Measurements from ENCODE around the gene INPP4B. TPM values are rescaled to one million over a fixed set of nuclear protein-coding genes. Genes with fewer than 3 reads are reported as not detected.
"Not testable (repeated sequence)": the region's sequence is repeated elsewhere in the genome, so short reads cannot be mapped to it uniquely, and the experiment has no call there.

INPP4B gene
- total and polyA plus RNA-seq, 2 experiments from 2014 or later = 20.3 to 27.5 TPM

DNA sequence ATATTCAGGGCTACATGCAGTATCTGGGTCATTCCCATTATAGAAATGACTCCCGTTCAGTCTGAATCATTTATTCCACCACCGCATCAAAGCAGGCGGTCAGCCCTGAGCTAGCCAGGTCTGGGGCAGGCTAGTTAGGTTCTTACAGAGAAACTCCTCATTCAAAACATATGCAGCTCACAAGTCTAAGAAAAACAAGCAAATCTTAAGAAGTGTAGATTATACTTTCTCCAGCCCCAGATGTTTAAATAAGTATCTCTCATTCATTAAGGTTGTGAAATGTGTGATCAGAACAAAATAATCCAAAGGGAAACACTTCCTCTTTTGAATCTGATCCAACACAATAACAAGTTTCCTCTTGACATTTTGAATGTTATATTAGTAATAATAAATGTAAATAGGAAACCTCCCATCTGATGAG lies 441.9 kb downstream of the INPP4B start:
- no peaks in the 10 kb centered on the region for H4K20me1 ChIP-seq (ENCODE audit: insufficient read depth)
- 0 to 3% methylated on average over 3 of the region's 3 CpGs for WGBS, 2 experiments (ENCODE audit: low coverage in 1 of 2, low lambda C conversion rate in 2 of 2, missing lambda C conversion rate in 2 of 2)
- peaks cover 70% of the 10 kb centered on the region for H3F3A ChIP-seq (ENCODE audit: insufficient read depth)
- in situ Hi-C loops (cut with MboI) = no loop called here
- H3K9ac ChIP-seq = peak overlapping the region; percentile 89
- H3K36me3 ChIP-seq (ENCODE audit: low read depth) = no peaks in the 10 kb centered on the region
- H2AFZ ChIP-seq = peak overlapping the region; percentile 23; the same call in 1 of the 2 replicates
- no peaks in the 10 kb centered on the region for H3K9me2 ChIP-seq (ENCODE audit: insufficient read depth)
- peak overlapping the region; percentile 93 for H3K27ac ChIP-seq
- no peaks in the 10 kb centered on the region for H3K27me3 ChIP-seq (replicated peaks; ENCODE audit: insufficient read depth)
- TF ChIP-seq EZH2phosphoT487 (IDR thresholded peaks at IDR 0.05; ENCODE audit: insufficient read depth, low read depth) (no peak), EZH2 (IDR thresholded peaks at IDR 0.05; ENCODE audit: insufficient read depth, poor library complexity, severe bottlenecking) (no peak)
- no peaks in the 10 kb centered on the region for H3K9me3 ChIP-seq (ENCODE audit: low read depth)
- H3K4me1 ChIP-seq (ENCODE audit: insufficient read depth) = peaks cover 73% of the 10 kb centered on the region
- H3K4me3 ChIP-seq = peak overlapping the region; percentile 84
- H3K79me2 ChIP-seq (ENCODE audit: insufficient read depth) = peaks cover 41% of the 10 kb centered on the region
- DNase-seq = peak; percentile 95
- peak overlapping the region; percentile 93 for H3K4me2 ChIP-seq (ENCODE audit: unreplicated experiment)

DNA sequence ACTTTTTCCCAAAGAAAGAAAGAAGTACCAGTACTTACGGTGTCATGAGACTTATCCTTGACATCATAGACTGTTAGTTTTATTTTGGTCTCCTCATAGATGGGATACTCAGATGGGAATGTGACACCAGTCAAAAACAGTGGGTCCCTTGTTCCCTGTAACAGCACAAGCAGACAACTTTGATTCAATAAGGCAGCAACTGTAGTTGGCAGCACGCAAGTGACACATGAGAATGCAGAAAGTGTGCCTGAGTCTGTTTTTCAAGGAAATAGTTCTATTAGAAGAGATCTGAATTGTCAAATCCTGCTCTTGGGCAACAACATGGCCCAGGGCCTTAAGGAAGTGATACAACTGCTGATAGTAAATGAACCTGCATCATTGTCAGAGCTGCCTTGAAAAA lies 443.2 kb downstream of the INPP4B start:
- 66 to 76% methylated on average over 2 of the region's 2 CpGs for WGBS, 2 experiments (ENCODE audit: low coverage in 1 of 2, low lambda C conversion rate in 2 of 2, missing lambda C conversion rate in 2 of 2)
- peak; percentile 67 for DNase-seq
- 0 out of 2 replicates have a peak, but pooled peaks have one; percentile 1 for TF ChIP-seq EZH2phosphoT487 (IDR thresholded peaks at IDR 0.05; ENCODE audit: insufficient read depth, low read depth)
- TF ChIP-seq EZH2 (IDR thresholded peaks at IDR 0.05; ENCODE audit: insufficient read depth, poor library complexity, severe bottlenecking) = no peak
- in situ Hi-C loops (cut with MboI) = no loop called here
- peak overlapping the region; percentile 84 for H3K4me3 ChIP-seq
- H3K9me3 ChIP-seq (ENCODE audit: low read depth) = no peaks in the 10 kb centered on the region
- peaks cover 52% of the 10 kb centered on the region for H3K79me2 ChIP-seq (ENCODE audit: insufficient read depth)
- no peaks in the 10 kb centered on the region for H3K27me3 ChIP-seq (replicated peaks; ENCODE audit: insufficient read depth)
- no peaks in the 10 kb centered on the region for H4K20me1 ChIP-seq (ENCODE audit: insufficient read depth)
- H3K36me3 ChIP-seq (ENCODE audit: low read depth) = no peaks in the 10 kb centered on the region
- peak overlapping the region; percentile 93 for H3K27ac ChIP-seq
- peak overlapping the region; percentile 19; the same call in 1 of the 2 replicates for H2AFZ ChIP-seq
- peaks cover 60% of the 10 kb centered on the region for H3K4me1 ChIP-seq (ENCODE audit: insufficient read depth)
- no peaks in the 10 kb centered on the region for H3K9me2 ChIP-seq (ENCODE audit: insufficient read depth)
- peaks cover 57% of the 10 kb centered on the region for H3F3A ChIP-seq (ENCODE audit: insufficient read depth)
- peak overlapping the region; percentile 89 for H3K9ac ChIP-seq
- H3K4me2 ChIP-seq (ENCODE audit: unreplicated experiment) = peak overlapping the region; percentile 93

DNA sequence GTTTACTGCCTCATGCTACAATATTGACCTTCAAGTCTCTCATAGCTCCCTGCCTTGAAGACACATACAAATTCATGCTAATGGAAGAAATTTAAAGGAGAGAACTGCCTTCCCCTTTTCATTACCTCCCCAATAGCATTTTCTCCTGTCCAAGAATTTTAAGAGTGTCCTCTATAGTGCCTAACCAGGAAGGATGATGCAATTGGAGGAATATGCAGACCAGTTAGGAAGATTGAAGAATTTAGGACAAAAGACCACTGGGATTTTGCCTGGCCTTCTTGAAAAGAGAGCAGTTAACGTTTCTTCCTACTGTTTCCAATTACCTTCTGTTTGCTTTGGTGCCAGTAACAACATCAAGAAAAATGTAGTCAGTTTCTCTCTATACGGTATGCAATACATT lies 443.9 kb downstream of the INPP4B start:
- peaks cover 50% of the 10 kb centered on the region for H3F3A ChIP-seq (ENCODE audit: insufficient read depth)
- TF ChIP-seq EZH2phosphoT487 (IDR thresholded peaks at IDR 0.05; ENCODE audit: insufficient read depth, low read depth) (no peak), EZH2 (IDR thresholded peaks at IDR 0.05; ENCODE audit: insufficient read depth, poor library complexity, severe bottlenecking) (no peak)
- H3K4me1 ChIP-seq (ENCODE audit: insufficient read depth) = peaks cover 53% of the 10 kb centered on the region
- peak overlapping the region; percentile 19 for H2AFZ ChIP-seq
- in situ Hi-C loops (cut with MboI) = no loop called here
- no peaks in the 10 kb centered on the region for H3K9me2 ChIP-seq (ENCODE audit: insufficient read depth)
- H3K4me2 ChIP-seq (ENCODE audit: unreplicated experiment) = peak overlapping the region; percentile 93
- 0 out of 2 replicates have a peak, but pooled peaks cover 2% of the 10 kb centered on the region for H3K36me3 ChIP-seq (ENCODE audit: low read depth)
- WGBS, 2 experiments (ENCODE audit: low coverage in 1 of 2, low lambda C conversion rate in 2 of 2, missing lambda C conversion rate in 2 of 2) = 30 to 31% methylated on average over 2 of the region's 2 CpGs
- H3K9me3 ChIP-seq (ENCODE audit: low read depth) = no peaks in the 10 kb centered on the region
- peak overlapping the region; percentile 89 for H3K9ac ChIP-seq
- DNase-seq = peak; percentile 32
- peak overlapping the region; percentile 84 for H3K4me3 ChIP-seq
- peaks cover 59% of the 10 kb centered on the region for H3K79me2 ChIP-seq (ENCODE audit: insufficient read depth)
- no peaks in the 10 kb centered on the region for H3K27me3 ChIP-seq (replicated peaks; ENCODE audit: insufficient read depth)
- no peaks in the 10 kb centered on the region for H4K20me1 ChIP-seq (ENCODE audit: insufficient read depth)
- peak overlapping the region; percentile 93 for H3K27ac ChIP-seq

DNA sequence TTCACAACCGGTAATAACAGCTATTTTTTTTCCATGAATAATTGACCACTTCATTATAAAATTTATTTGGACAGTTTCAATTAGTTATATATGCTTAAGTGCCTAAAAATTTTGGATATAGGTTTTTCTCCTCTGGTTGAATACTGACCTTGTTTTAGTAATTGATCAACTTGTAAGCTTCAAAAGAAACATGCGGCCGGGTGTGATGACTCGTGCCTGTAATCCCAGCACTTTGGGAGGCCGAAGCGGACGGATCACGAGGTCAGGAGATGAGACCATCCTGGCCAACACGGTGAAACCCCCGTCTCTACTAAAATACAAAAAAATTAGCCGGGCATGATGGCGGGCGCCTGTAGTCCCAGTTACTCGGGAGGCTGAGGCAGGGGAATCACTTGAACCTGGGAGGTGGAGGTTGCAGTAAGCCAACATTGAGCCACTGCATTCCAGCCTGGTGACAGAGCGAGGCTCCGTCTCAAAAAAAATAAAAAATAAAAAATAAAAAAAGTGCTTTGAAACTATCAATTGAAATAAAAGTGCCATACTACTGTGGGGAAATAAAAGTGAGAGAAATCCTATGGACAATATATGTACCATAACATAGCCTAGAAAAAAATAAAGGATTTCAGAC lies 448.6 kb downstream of the INPP4B start:
- H3K9ac ChIP-seq; H3K9me2 ChIP-seq (ENCODE audit: insufficient read depth); in situ Hi-C loops (cut with MboI); H3K27ac ChIP-seq; H3K27me3 ChIP-seq (replicated peaks; ENCODE audit: insufficient read depth); DNase-seq; H4K20me1 ChIP-seq (ENCODE audit: insufficient read depth); H3K4me3 ChIP-seq; H3K9me3 ChIP-seq (ENCODE audit: low read depth); H2AFZ ChIP-seq; H3K4me2 ChIP-seq (ENCODE audit: unreplicated experiment): not testable (repeated sequence)
- WGBS, 2 experiments (ENCODE audit: low coverage in 1 of 2, low lambda C conversion rate in 2 of 2, missing lambda C conversion rate in 2 of 2) = 95% methylated on average over 16 of the region's 16 CpGs
- peaks cover 38% of the 10 kb centered on the region for H3K4me1 ChIP-seq (ENCODE audit: insufficient read depth)
- peaks cover 95% of the 10 kb centered on the region for H3K79me2 ChIP-seq (ENCODE audit: insufficient read depth)
- peaks cover 10% of the 10 kb centered on the region; the same call in 1 of the 2 replicates for H3K36me3 ChIP-seq (ENCODE audit: low read depth)
- H3F3A ChIP-seq (ENCODE audit: insufficient read depth) = peaks cover 24% of the 10 kb centered on the region

Measured in GM23248 (cell line).